Smooth muscle cell (in vitro differentiated cells): ENCODE measurements around the gene ELFN2. TPM values are rescaled to one million over a fixed set of nuclear protein-coding genes. Genes with fewer than 3 reads are reported as not detected.

Experiments
- DNase-seq: peaks from one replicate; lab custom pipeline; 2025; ENCODE audit not compliant: unreplicated experiment; lab: John Stamatoyannopoulos, UW
- H2AFZ ChIP-seq: fragments of 200-600 bp; sonication (generic); 2 replicates; pipeline ENCODE4 v1.6.0; 2016; ENCODE audit warnings: antibody characterized with exemption, low read depth, mild to moderate bottlenecking
- H3F3A ChIP-seq: fragments of 200-600 bp; sonication (generic); 2 replicates; pipeline ENCODE4 v1.6.0; 2017; ENCODE audit warnings: antibody characterized with exemption, low read depth
- H3K27ac ChIP-seq: fragments of 200-600 bp; sonication (generic); 2 replicates; pipeline ENCODE4 v1.5.1; 2016; ENCODE audit warnings: low read depth, mild to moderate bottlenecking
- H3K27me3 ChIP-seq: fragments of 200-600 bp; sonication (generic); 2 replicates; pipeline ENCODE4 v1.6.1; 2016; ENCODE audit warnings: low read depth, mild to moderate bottlenecking
- H3K36me3 ChIP-seq: fragments of 200-600 bp; sonication (generic); 2 replicates; pipeline ENCODE4 v1.5.1; 2016; ENCODE audit warnings: low read depth
- H3K4me1 ChIP-seq: fragments of 200-600 bp; sonication (generic); 2 replicates; pipeline ENCODE4 v1.5.1; 2016; ENCODE audit warnings: low read depth
- H3K4me2 ChIP-seq: fragments of 200-600 bp; sonication (generic); 2 replicates; pipeline ENCODE4 v1.6.0; 2016; ENCODE audit warnings: mild to moderate bottlenecking
- H3K4me3 ChIP-seq: fragments of 200-600 bp; sonication (generic); 2 replicates; pipeline ENCODE4 v1.5.1; 2016; ENCODE audit warnings: mild to moderate bottlenecking
- H3K79me2 ChIP-seq: fragments of 200-600 bp; sonication (generic); 2 replicates; pipeline ENCODE4 v1.6.0; 2016; ENCODE audit warnings: low read depth, mild to moderate bottlenecking
- H3K9ac ChIP-seq: fragments of 200-600 bp; sonication (generic); 2 replicates; pipeline ENCODE4 v1.6.0; 2016; ENCODE audit warnings: low read depth
- H3K9me3 ChIP-seq: fragments of 200-600 bp; sonication (generic); replicated peaks from 2 replicates; pipeline ENCODE4 v1.5.1; 2016; ENCODE audit warnings: low read depth
- H4K20me1 ChIP-seq: fragments of 200-600 bp; sonication (generic); 2 replicates; pipeline ENCODE4 v1.6.0; 2016; ENCODE audit warnings: low read depth
- CTCF ChIP-seq: fragments of 200-600 bp; sonication (generic); IDR thresholded peaks from 2 replicates; pipeline ENCODE4 v1.5.1; 2017; ENCODE audit warnings: borderline replicate concordance, mild to moderate bottlenecking, antibody characterized with exemption; ENCODE audit not compliant: insufficient read depth, poor library complexity, severe bottlenecking
- WGBS: methylation state at CpG from one replicate; pipeline ENCODE4 v1.1.7; 2016; ENCODE audit warnings: low lambda C conversion rate; 5-methylcytosine and 5-hydroxymethylcytosine counted together
- polyA plus RNA-seq: library from polyadenylated mRNA; unstranded; fragments of >200 nt; fragmentation: Nextera tagmentation; extraction: Ambion mirVana; gene quantifications from 2 replicates; pipeline ENCODE4 v1.2.1, GENCODE V29; 2016
- total RNA-seq: library from RNA; depleted of rRNA; stranded (reverse); fragments of >200 nt; gene quantifications from 2 replicates; pipeline ENCODE4 v1.2.3, GENCODE V29; 2014

ELFN2 gene
- total and polyA plus RNA-seq, 2 experiments from 2014 or later: 0.63 to 1.3 TPM

GRCh38 chr22:37376643-37377042, 50.6 kb downstream of the ELFN2 start:
- no peaks in the 10 kb centered on the region for H3K4me1 ChIP-seq
- no peak overlapping the region for H3K27ac ChIP-seq
- no peak for TF ChIP-seq CTCF
- H3K79me2 ChIP-seq: no peaks in the 10 kb centered on the region
- H3K27me3 ChIP-seq: peaks cover 27% of the 10 kb centered on the region
- WGBS: 80% methylated on average over 3 of the region's 3 CpGs
- H3K4me3 ChIP-seq: no peak overlapping the region
- no peaks in the 10 kb centered on the region for H4K20me1 ChIP-seq
- no peak overlapping the region for H2AFZ ChIP-seq
- H3K9ac ChIP-seq: no peak overlapping the region
- H3K9me3 ChIP-seq: no peaks in the 10 kb centered on the region
- H3K36me3 ChIP-seq: no peaks in the 10 kb centered on the region
- H3K4me2 ChIP-seq: no peak overlapping the region
- DNase-seq: no peak
- no peaks in the 10 kb centered on the region for H3F3A ChIP-seq

GRCh38 chr22:37375801-37376200, 51.5 kb downstream of the ELFN2 start:
- WGBS: 87% methylated on average over 8 of the region's 8 CpGs

GRCh38 chr22:37374571-37374970, 52.7 kb downstream of the ELFN2 start:
- no peaks in the 10 kb centered on the region for H3K4me1 ChIP-seq
- H3K27ac ChIP-seq: no peak overlapping the region
- DNase-seq: no peak
- no peaks in the 10 kb centered on the region for H3F3A ChIP-seq
- H3K4me3 ChIP-seq: no peak overlapping the region
- H3K9me3 ChIP-seq: no peaks in the 10 kb centered on the region
- no peaks in the 10 kb centered on the region for H3K36me3 ChIP-seq
- H2AFZ ChIP-seq: no peak overlapping the region
- H3K27me3 ChIP-seq: peaks cover 14% of the 10 kb centered on the region
- H3K79me2 ChIP-seq: no peaks in the 10 kb centered on the region
- no peak overlapping the region for H3K9ac ChIP-seq
- no peak overlapping the region for H3K4me2 ChIP-seq
- no peaks in the 10 kb centered on the region for H4K20me1 ChIP-seq
- no peak for TF ChIP-seq CTCF
- 98% methylated on average over 21 of the region's 35 CpGs for WGBS

More at GRCh38 chr22:37375801-37376200, 51.5 kb downstream of the ELFN2 start:
- no peak for TF ChIP-seq CTCF
- no peak overlapping the region for H3K4me2 ChIP-seq
- H3K27ac ChIP-seq: no peak overlapping the region
- no peaks in the 10 kb centered on the region for H4K20me1 ChIP-seq
- no peak overlapping the region for H3K4me3 ChIP-seq
- no peaks in the 10 kb centered on the region for H3K36me3 ChIP-seq
- H3K4me1 ChIP-seq: no peaks in the 10 kb centered on the region
- no peak overlapping the region for H2AFZ ChIP-seq
- H3K9ac ChIP-seq: no peak overlapping the region
- DNase-seq: no peak
- H3F3A ChIP-seq: no peaks in the 10 kb centered on the region
- peaks cover 23% of the 10 kb centered on the region for H3K27me3 ChIP-seq
- no peaks in the 10 kb centered on the region for H3K79me2 ChIP-seq
- no peaks in the 10 kb centered on the region for H3K9me3 ChIP-seq

GRCh38 chr22:37373451-37373850, 53.8 kb downstream of the ELFN2 start:
- Histone ChIP-seq H3K79me2 (no peaks in the 10 kb centered on the region), H2AFZ (no peak overlapping the region), H3K4me3 (no peak overlapping the region), H3K4me1 (no peaks in the 10 kb centered on the region), H3K9ac (no peak overlapping the region), H4K20me1 (no peaks in the 10 kb centered on the region), H3F3A (no peaks in the 10 kb centered on the region), H3K36me3 (no peaks in the 10 kb centered on the region), H3K27me3 (peaks cover 6% of the 10 kb centered on the region), H3K9me3 (no peaks in the 10 kb centered on the region), H3K27ac (no peak overlapping the region), H3K4me2 (no peak overlapping the region)
- TF ChIP-seq CTCF: no peak
- no peak for DNase-seq
- WGBS: 96% methylated on average over 23 of the region's 33 CpGs
